ENCODE results near the gene PPP1R13B. TPM values are rescaled to one million over a fixed set of nuclear protein-coding genes. Genes with fewer than 3 reads are reported as not detected.
A peak's percentile ranks its signal among the peaks of the same experiment; 100 is the strongest.

The PPP1R13B gene
- total RNA-seq, 2 experiments from 2014 or later: 11.6 to 12.0 TPM

GRCh38 chr14:103728721-103729120 is 118.7 kb downstream of the PPP1R13B start:
- ChIA-PET POLR2A (no interaction called here), CTCF (interaction anchor here (1.4 kb wide), 1 partner anchor 8 kb away, joined by 3 read pairs; no protein-coding TSS in a partner anchor)
- no peak overlapping the region for H3K27ac Mint-ChIP-seq
- no peaks in the 10 kb centered on the region for H3K27me3 Mint-ChIP-seq
- DNase-seq: no peak
- no peaks in the 10 kb centered on the region for H3K4me1 Mint-ChIP-seq
- no peak overlapping the region for H3K4me3 Mint-ChIP-seq
- no peaks in the 10 kb centered on the region for H3K36me3 Mint-ChIP-seq (ENCODE audit: low read depth)
- H3K9me3 Mint-ChIP-seq: no peaks in the 10 kb centered on the region

- CTCF ChIA-PET: interaction anchor here (1.4 kb wide), 1 partner anchor 8 kb away, joined by 3 read pairs; no protein-coding TSS in a partner anchor
- no peaks in the 10 kb centered on the region for H3K27me3 Mint-ChIP-seq
- H3K4me1 Mint-ChIP-seq: no peaks in the 10 kb centered on the region
- H3K4me3 Mint-ChIP-seq: no peak overlapping the region
- H3K27ac Mint-ChIP-seq: no peak overlapping the region
- H3K36me3 Mint-ChIP-seq (ENCODE audit: low read depth): no peaks in the 10 kb centered on the region
- H3K9me3 Mint-ChIP-seq: no peaks in the 10 kb centered on the region
- POLR2A ChIA-PET: no interaction called here
- no peak for DNase-seq
These were observed 119.2 kb downstream of the PPP1R13B start for GRCh38 chr14:103728141-103728540.

GRCh38 chr14:103727313-103727980 is 119.9 kb downstream of the PPP1R13B start:
- ChIA-PET CTCF (interaction anchor here (1.4 kb wide), 1 partner anchor 9 kb away, joined by 3 read pairs; no protein-coding TSS in a partner anchor), POLR2A (no interaction called here)
- DNase-seq: no peak
- H3K36me3 Mint-ChIP-seq (ENCODE audit: low read depth): no peaks in the 10 kb centered on the region
- H3K27me3 Mint-ChIP-seq: no peaks in the 10 kb centered on the region
- H3K4me3 Mint-ChIP-seq: no peak overlapping the region
- H3K4me1 Mint-ChIP-seq: no peaks in the 10 kb centered on the region
- no peak overlapping the region for H3K27ac Mint-ChIP-seq
- no peaks in the 10 kb centered on the region for H3K9me3 Mint-ChIP-seq

GRCh38 chr14:103726474-103726873 is 120.9 kb downstream of the PPP1R13B start:
- POLR2A ChIA-PET: no interaction called here
- CTCF ChIA-PET: interaction anchor here (0.6 to 0.9 kb wide), 2 partner anchors 11 to 12 kb away, joined by 3 read pairs; partner anchors contain the start of genes XRCC3 and ZFYVE21
- Mint-ChIP-seq H3K4me1 (no peaks in the 10 kb centered on the region), H3K36me3 (ENCODE audit: low read depth) (no peaks in the 10 kb centered on the region), H3K9me3 (no peaks in the 10 kb centered on the region), H3K27me3 (no peaks in the 10 kb centered on the region), H3K27ac (no peak overlapping the region), H3K4me3 (no peak overlapping the region)
- DNase-seq: no peak

- Mint-ChIP-seq H3K27me3 (no peaks in the 10 kb centered on the region), H3K27ac (no peak overlapping the region), H3K4me3 (no peak overlapping the region), H3K4me1 (no peaks in the 10 kb centered on the region), H3K36me3 (ENCODE audit: low read depth) (no peaks in the 10 kb centered on the region), H3K9me3 (no peaks in the 10 kb centered on the region)
- DNase-seq: no peak
- POLR2A ChIA-PET: no interaction called here
- CTCF ChIA-PET: interaction anchor here (0.6 to 0.9 kb wide), 2 partner anchors 10 to 11 kb away, joined by 3 read pairs; partner anchors contain the start of genes XRCC3 and ZFYVE21
These were observed 121.5 kb downstream of the PPP1R13B start for GRCh38 chr14:103725739-103726395.

GRCh38 chr14:103725001-103725682 is 122.2 kb downstream of the PPP1R13B start:
- Mint-ChIP-seq H3K4me1 (peaks cover 3% of the 10 kb centered on the region), H3K4me3 (no peak overlapping the region), H3K27ac (no peak overlapping the region), H3K9me3 (no peaks in the 10 kb centered on the region), H3K36me3 (ENCODE audit: low read depth) (no peaks in the 10 kb centered on the region), H3K27me3 (no peaks in the 10 kb centered on the region)
- POLR2A ChIA-PET: no interaction called here
- DNase-seq: no peak
- CTCF ChIA-PET: no interaction called here

- POLR2A ChIA-PET: no interaction called here
- CTCF ChIA-PET: no interaction called here
- Mint-ChIP-seq H3K27ac (no peak overlapping the region), H3K36me3 (ENCODE audit: low read depth) (no peaks in the 10 kb centered on the region), H3K4me1 (peaks cover 13% of the 10 kb centered on the region), H3K4me3 (no peak overlapping the region), H3K27me3 (no peaks in the 10 kb centered on the region), H3K9me3 (no peaks in the 10 kb centered on the region)
- no peak for DNase-seq
These were observed 123.3 kb downstream of the PPP1R13B start for GRCh38 chr14:103724116-103724515.

- ChIA-PET CTCF (no interaction called here), POLR2A (no interaction called here)
- DNase-seq: no peak
- Mint-ChIP-seq H3K9me3 (no peaks in the 10 kb centered on the region), H3K4me1 (peaks cover 15% of the 10 kb centered on the region), H3K4me3 (no peak overlapping the region), H3K36me3 (ENCODE audit: low read depth) (no peaks in the 10 kb centered on the region), H3K27ac (no peak overlapping the region), H3K27me3 (no peaks in the 10 kb centered on the region)
These were observed 123.7 kb downstream of the PPP1R13B start for GRCh38 chr14:103723748-103724081.

- Mint-ChIP-seq H3K4me3 (no peak overlapping the region), H3K9me3 (no peaks in the 10 kb centered on the region), H3K4me1 (peaks cover 35% of the 10 kb centered on the region), H3K27ac (no peak overlapping the region), H3K36me3 (ENCODE audit: low read depth) (no peaks in the 10 kb centered on the region), H3K27me3 (no peaks in the 10 kb centered on the region)
- no peak for DNase-seq
- ChIA-PET CTCF (interaction anchor here (1.3 kb wide), 1 partner anchor 10 kb away, joined by 4 read pairs; no protein-coding TSS in a partner anchor), POLR2A (no interaction called here)
These were observed 125.8 kb downstream of the PPP1R13B start for GRCh38 chr14:103721334-103722120.

GRCh38 chr14:103719751-103720150 is 127.6 kb downstream of the PPP1R13B start:
- H3K36me3 Mint-ChIP-seq (ENCODE audit: low read depth): peaks cover 3% of the 10 kb centered on the region
- H3K9me3 Mint-ChIP-seq: no peaks in the 10 kb centered on the region
- DNase-seq: no peak
- peaks cover 38% of the 10 kb centered on the region for H3K4me1 Mint-ChIP-seq
- no peak overlapping the region for H3K4me3 Mint-ChIP-seq
- ChIA-PET POLR2A (no interaction called here), CTCF (interaction anchor here (1.2 kb wide), 1 partner anchor 190 kb away, joined by 3 read pairs; no protein-coding TSS in a partner anchor)
- H3K27me3 Mint-ChIP-seq: no peaks in the 10 kb centered on the region
- no peak overlapping the region for H3K27ac Mint-ChIP-seq

GRCh38 chr14:103718572-103718971 is 128.8 kb downstream of the PPP1R13B start:
- CTCF ChIA-PET: interaction anchor here (0.6 to 1.0 kb wide), 2 partner anchors 26 to 93 kb away, joined by 3 to 6 read pairs; no protein-coding TSS in a partner anchor
- no peaks in the 10 kb centered on the region for H3K9me3 Mint-ChIP-seq
- no peak overlapping the region for H3K27ac Mint-ChIP-seq
- no peak for DNase-seq
- no peaks in the 10 kb centered on the region for H3K27me3 Mint-ChIP-seq
- no peak overlapping the region for H3K4me3 Mint-ChIP-seq
- POLR2A ChIA-PET: no interaction called here
- H3K36me3 Mint-ChIP-seq (ENCODE audit: low read depth): peaks cover 3% of the 10 kb centered on the region
- peaks cover 46% of the 10 kb centered on the region for H3K4me1 Mint-ChIP-seq

- H3K4me3 Mint-ChIP-seq: peak overlapping the region; percentile 97
- H3K27ac Mint-ChIP-seq: no peak overlapping the region
- peaks cover 61% of the 10 kb centered on the region for H3K4me1 Mint-ChIP-seq
- DNase-seq: no peak
- POLR2A ChIA-PET: no interaction called here
- CTCF ChIA-PET: no interaction called here
- H3K9me3 Mint-ChIP-seq: no peaks in the 10 kb centered on the region
- H3K36me3 Mint-ChIP-seq (ENCODE audit: low read depth): peaks cover 3% of the 10 kb centered on the region
- H3K27me3 Mint-ChIP-seq: no peaks in the 10 kb centered on the region
These were observed 130.4 kb downstream of the PPP1R13B start for GRCh38 chr14:103716899-103717411.

Data from activated CD4-positive, alpha-beta T cell treated with anti-CD3 and anti-CD28 coated beads, Interleukin-2, amount 10 ng/mL, durations not matched to agents 7 days and 5 days (primary cell).